A549 (cell line): ENCODE results near the gene MSMO1. TPM values are rescaled to one million over a fixed set of nuclear protein-coding genes. Genes with fewer than 3 reads are reported as not detected.

ENCODE experiments used
- ATAC-seq, 2 experiments: fragments of 200-7000 bp in 1 of 2; fragments of >200 bp in 1 of 2; cut with Nextera tagmentation in 1 of 2; cut with Tn5 transposase in 1 of 2; 3 replicates each; pipeline versions ENCODE4 v1.8.0 to v1.9.1; 2018 to 2020; ENCODE audit warnings: mild to moderate bottlenecking in 1 of 2, moderate library complexity in 1 of 2
- CTCF ChIA-PET: fragments of 300-600 bp; sonication (Branson Sonifier 250); formaldehyde crosslinking; extraction: SDS; loops from one replicate; lab custom pipeline; 2021; ENCODE audit warnings: antibody characterized with exemption, inconsistent platforms; lab: Yijun Ruan, JAX
- POLR2A ChIA-PET: fragments of 350-600 bp; formaldehyde crosslinking; extraction: SDS; loops from one replicate; lab custom pipeline; 2021; ENCODE audit warnings: antibody characterized with exemption, inconsistent platforms; lab: Yijun Ruan, JAX
- DNase-seq, 2 experiments: peaks; one replicate each; pipeline versions ENCODE4 v3.0.0 to v3.0.0-alpha.2; 2011 to 2016; ENCODE audit warnings: low read depth in 1 of 2, low spot score in 1 of 2
- FAIRE-seq: peaks from 2 replicates; lab custom pipeline; 2011; peaks lifted over from hg19 to GRCh38; lab: Jason Lieb, UNC
- H3K27ac ChIP-seq, 2 experiments: fragments of >200 bp; sonication (Bioruptor Twin); formaldehyde crosslinking; 3 replicates each; pipeline ENCODE4 v1.5.1; 2016 to 2017
- H3K4me1 ChIP-seq: fragments of >200 bp; sonication (Bioruptor Twin); formaldehyde crosslinking; 3 replicates; pipeline ENCODE4 v1.6.1; 2016
- H3K4me2 ChIP-seq: fragments of >200 bp; sonication (Bioruptor Twin); formaldehyde crosslinking; 3 replicates; pipeline ENCODE4 v1.6.1; 2016
- H3K4me3 ChIP-seq: fragments of >200 bp; sonication (Bioruptor Twin); formaldehyde crosslinking; 3 replicates; pipeline ENCODE4 v1.5.1; 2016
- H3K9me3 ChIP-seq: fragments of >200 bp; sonication (Bioruptor Twin); formaldehyde crosslinking; 3 replicates; pipeline ENCODE4 v1.6.1; 2016
- ATOH8 ChIP-seq: fragments of 250-450 bp; sonication (Bioruptor Pico); IDR thresholded peaks from 2 replicates; pipeline ENCODE4 v1.5.0; 2020; ENCODE audit warnings: low read depth, mild to moderate bottlenecking, moderate library complexity
- BCL3 ChIP-seq: fragments of >200 bp; sonication (Bioruptor Twin); formaldehyde crosslinking; IDR thresholded peaks from 3 replicates; pipeline ENCODE4 v1.6.1; 2016
- CBX2 ChIP-seq: fragments of 200-600 bp; sonication (generic); IDR thresholded peaks from 2 replicates; pipeline ENCODE4 v1.6.1; 2016; ENCODE audit warnings: low read depth, mild to moderate bottlenecking, borderline replicate concordance
- CBX8 ChIP-seq: fragments of 200-600 bp; sonication (generic); IDR thresholded peaks from 2 replicates; pipeline ENCODE4 v1.6.1; 2016
- CHD2 ChIP-seq: fragments of 150-350 bp; IDR thresholded peaks from 2 replicates; pipeline ENCODE4 v1.6.1; 2014; ENCODE audit warnings: low read length; ENCODE audit not compliant: partially characterized antibody
- CHD4 ChIP-seq: fragments of 200-600 bp; sonication (generic); IDR thresholded peaks from 2 replicates; pipeline ENCODE4 v1.6.1; 2016; ENCODE audit warnings: antibody characterized with exemption, mild to moderate bottlenecking, borderline replicate concordance
- CTCF ChIP-seq: fragments of >200 bp; sonication (Bioruptor Twin); formaldehyde crosslinking; IDR thresholded peaks from 3 replicates; pipeline ENCODE4 v1.5.1; 2016
- EHMT2 ChIP-seq: fragments of 200-600 bp; sonication (generic); IDR thresholded peaks from 2 replicates; pipeline ENCODE4 v1.6.1; 2016; ENCODE audit warnings: antibody characterized with exemption, low read depth, mild to moderate bottlenecking, moderate library complexity
- EP300 ChIP-seq, 2 experiments: fragments of >200 bp; sonication (Bioruptor Twin); formaldehyde crosslinking; IDR thresholded peaks; 2 replicates in 1 of 2; 3 replicates in 1 of 2; pipeline ENCODE4 v1.6.1; 2016 to 2017
- FOSB ChIP-seq: fragments of 250-450 bp; sonication (Bioruptor Pico); IDR thresholded peaks from 2 replicates; pipeline ENCODE4 v1.5.0; 2020; ENCODE audit warnings: mild to moderate bottlenecking, moderate library complexity
- FOSL2 ChIP-seq, 2 experiments: fragments of 450-650 bp in 1 of 2; fragments of >200 bp in 1 of 2; sonication (Bioruptor Twin) in 1 of 2; formaldehyde crosslinking; IDR thresholded peaks; 2 replicates each; pipeline versions ENCODE4 v1.5.0 to v1.6.1; 2016 to 2020; ENCODE audit warnings: mild to moderate bottlenecking in 1 of 2, moderate library complexity in 1 of 2
- FOXS1 ChIP-seq: fragments of 250-450 bp; sonication (Bioruptor Pico); IDR thresholded peaks from 2 replicates; pipeline ENCODE4 v1.5.0; 2020; ENCODE audit warnings: mild to moderate bottlenecking, moderate library complexity
- GATA3 ChIP-seq: IDR thresholded peaks from 2 replicates; pipeline ENCODE4 v1.6.1; 2012; ENCODE audit warnings: borderline replicate concordance
- HDAC2 ChIP-seq: fragments of 200-600 bp; sonication (generic); IDR thresholded peaks from 2 replicates; pipeline ENCODE4 v1.6.1; 2016
- HES2 ChIP-seq: fragments of >200 bp; sonication (Bioruptor Twin); formaldehyde crosslinking; IDR thresholded peaks from 2 replicates; pipeline ENCODE4 v1.6.1; 2016
- HOXA7 ChIP-seq: fragments of 250-450 bp; sonication (Bioruptor Pico); IDR thresholded peaks from 2 replicates; pipeline ENCODE4 v1.5.0; 2020; ENCODE audit warnings: mild to moderate bottlenecking, moderate library complexity
- HOXB5 ChIP-seq: fragments of 250-450 bp; sonication (Bioruptor Pico); IDR thresholded peaks from 2 replicates; pipeline ENCODE4 v1.5.0; 2020; ENCODE audit warnings: mild to moderate bottlenecking, moderate library complexity
- MAFK ChIP-seq: fragments of 450-650 bp; IDR thresholded peaks from 2 replicates; pipeline ENCODE4 v1.6.1; 2014; ENCODE audit not compliant: partially characterized antibody
- MYC ChIP-seq: IDR thresholded peaks from 2 replicates; pipeline ENCODE4 v1.6.1; 2012; ENCODE audit warnings: mild to moderate bottlenecking, inconsistent platforms, low read length, improper control_type of control experiment, borderline replicate concordance
- PHF8 ChIP-seq: fragments of 200-600 bp; sonication (generic); IDR thresholded peaks from 2 replicates; pipeline ENCODE4 v1.6.1; 2016; ENCODE audit warnings: low read depth, mild to moderate bottlenecking, antibody characterized with exemption, moderate library complexity, borderline replicate concordance
- RAD21 ChIP-seq, 2 experiments: fragments of >200 bp in 1 of 2; sonication (Bioruptor Twin) in 1 of 2; formaldehyde crosslinking in 1 of 2; IDR thresholded peaks in 1 of 2; conservative IDR thresholded peaks in 1 of 2; 2 replicates in 1 of 2; 3 replicates in 1 of 2; pipeline ENCODE4 v1.6.1; 2012 to 2018; ENCODE audit warnings: inconsistent platforms in 1 of 2
- RARB ChIP-seq: fragments of 250-450 bp; sonication (Bioruptor Pico); IDR thresholded peaks from 2 replicates; pipeline ENCODE4 v1.8.0; 2021; ENCODE audit warnings: mild to moderate bottlenecking, moderate library complexity
- SMC3 ChIP-seq: fragments of >200 bp; sonication (Bioruptor Twin); formaldehyde crosslinking; IDR thresholded peaks from 3 replicates; pipeline ENCODE4 v1.6.1; 2018; ENCODE audit warnings: inconsistent platforms
- SREBF2 ChIP-seq: fragments of 450-650 bp; IDR thresholded peaks from 2 replicates; pipeline ENCODE4 v1.6.1; 2014; ENCODE audit warnings: mild to moderate bottlenecking, moderate library complexity
- TFCP2L1 ChIP-seq: fragments of 250-450 bp; sonication (Bioruptor Pico); IDR thresholded peaks from 2 replicates; pipeline ENCODE4 v1.5.0; 2021; ENCODE audit warnings: mild to moderate bottlenecking
- ZNF302 ChIP-seq: fragments of 250-450 bp; sonication (Bioruptor Pico); IDR thresholded peaks from 2 replicates; pipeline ENCODE4 v1.9.0; 2021; ENCODE audit warnings: inconsistent platforms, mild to moderate bottlenecking, moderate library complexity
- ZSCAN20 ChIP-seq: fragments of 250-450 bp; sonication (Bioruptor Pico); IDR thresholded peaks from 2 replicates; pipeline ENCODE4 v1.8.0; 2022; ENCODE audit warnings: mild to moderate bottlenecking, moderate library complexity
- WGBS: methylation state at CpG from one replicate; pipeline ENCODE4 v1.1.6; 2017; ENCODE audit errors: missing lambda C conversion rate; 5-methylcytosine and 5-hydroxymethylcytosine counted together
- polyA plus RNA-seq, 4 experiments: library from polyadenylated mRNA; depleted of rRNA in 3 of 4; stranded (reverse); fragments of >200 nt; fragmentation: RNase III in 1 of 4; extraction: RNeasy Plus Mini Kit Qiagen cat#74134 plus additional on column Dnase treatment in 1 of 4; gene quantifications; 2 replicates in 3 of 4; 3 replicates in 1 of 4; pipeline ENCODE4 v1.2.3, GENCODE V29; 2011 to 2017

Gene MSMO1
- polyA plus RNA-seq, 2 of the 4 experiments (the other 2 are of a cell fraction) = 32.3 to 37.2 TPM

- H3K4me1 ChIP-seq = 0 out of 3 replicates have a peak, but pooled peaks cover 3% of the 10 kb centered on the region
- WGBS = 92% methylated on average over 1 of the region's 1 CpG
- ATAC-seq = no peak
- 0 out of 3 replicates have a peak, but pooled peaks cover 4% of the 10 kb centered on the region for H3K9me3 ChIP-seq
- POLR2A ChIA-PET = no interaction called here
- no peak for DNase-seq
- H3K27ac ChIP-seq = no peak overlapping the region
- CTCF ChIA-PET = no interaction called here
- no peak for FAIRE-seq
- no peak overlapping the region for H3K4me3 ChIP-seq
- no peak overlapping the region for H3K4me2 ChIP-seq
- TF ChIP-seq TFCP2L1 (CRISPR knock-in tag) = no peak
- no peak for TF ChIP-seq CHD2
- TF ChIP-seq ZNF302 (CRISPR knock-in tag) = no peak
- no peak for TF ChIP-seq HES2
- TF ChIP-seq FOSB (CRISPR knock-in tag) = no peak
- TF ChIP-seq FOXS1 (CRISPR knock-in tag) = no peak
These were observed 19.3 kb upstream of the MSMO1 start for GRCh38 chr4:165308166-165308565.

- Histone ChIP-seq H3K4me3 (no peak overlapping the region), H3K9me3 (0 out of 3 replicates have a peak, but pooled peaks cover 4% of the 10 kb centered on the region), H3K4me2 (no peak overlapping the region), H3K4me1 (0 out of 3 replicates have a peak, but pooled peaks cover 3% of the 10 kb centered on the region), H3K27ac (no peak overlapping the region)
- no peak for FAIRE-seq
- 81% methylated on average over 2 of the region's 2 CpGs for WGBS
- ChIA-PET CTCF (no interaction called here), POLR2A (no interaction called here)
- no peak for ATAC-seq
- TF ChIP-seq FOSL2 (IDR thresholded peaks at IDR 0.05) (no peak), FOSL2 (CRISPR knock-in tag; IDR thresholded peaks at IDR 0.05) (no peak), HOXB5 (no peak), CHD2 (no peak), CBX2 (no peak), BCL3 (no peak), EP300 (IDR thresholded peaks at IDR 0.05) (no peak), FOSB (CRISPR knock-in tag) (no peak), CBX8 (no peak), ZSCAN20 (no peak), MYC (no peak), SREBF2 (no peak), HDAC2 (no peak)
- no peak for DNase-seq
These were observed 18.9 kb upstream of the MSMO1 start for GRCh38 chr4:165308606-165309005.

GRCh38 chr4:165309456-165309855 lies 18.0 kb upstream of the MSMO1 start:
- no peak for DNase-seq
- TF ChIP-seq HOXA7 = no peak
- no peak for TF ChIP-seq CTCF
- no peak for TF ChIP-seq MAFK
- Histone ChIP-seq H3K4me2 (no peak overlapping the region), H3K4me1 (0 out of 3 replicates have a peak, but pooled peaks cover 3% of the 10 kb centered on the region), H3K27ac (no peak overlapping the region), H3K4me3 (no peak overlapping the region), H3K9me3 (0 out of 3 replicates have a peak, but pooled peaks cover 4% of the 10 kb centered on the region)
- no peak for FAIRE-seq
- POLR2A ChIA-PET = no interaction called here
- CTCF ChIA-PET = no interaction called here
- 97% methylated on average over 4 of the region's 4 CpGs for WGBS
- no peak for ATAC-seq

- DNase-seq (no peak), FAIRE-seq (no peak), ATAC-seq (no peak)
- H3K27ac ChIP-seq = no peak overlapping the region
- no peak overlapping the region for H3K4me2 ChIP-seq
- whole genome bisulfite sequencing = 68% methylated on average over 2 of the region's 2 CpGs
- ChIA-PET POLR2A (no interaction called here), CTCF (no interaction called here)
- H3K4me1 ChIP-seq = 0 out of 3 replicates have a peak, but pooled peaks cover 3% of the 10 kb centered on the region
- 0 out of 3 replicates have a peak, but pooled peaks cover 4% of the 10 kb centered on the region for H3K9me3 ChIP-seq
- no peak overlapping the region for H3K4me3 ChIP-seq
- TF ChIP-seq RARB (CRISPR knock-in tag) (no peak), EHMT2 (no peak), HOXA7 (no peak), SMC3 (no peak), CHD4 (no peak), FOXS1 (CRISPR knock-in tag) (no peak), ATOH8 (CRISPR knock-in tag) (no peak), PHF8 (no peak), CHD2 (no peak), RAD21 (conservative IDR thresholded peaks at IDR 0.05 in 1 of 2, IDR thresholded peaks at IDR 0.05 in 1 of 2) (no peak), CBX8 (no peak), CBX2 (no peak), GATA3 (no peak)
These were observed 15.0 kb upstream of the MSMO1 start for GRCh38 chr4:165312506-165312905.
